K562 (cell line): ENCODE data around the gene FBXO9.

Experiments used
- CTCF ChIP-seq, 3 experiments: IDR thresholded peaks in 2 of 3; conservative IDR thresholded peaks in 1 of 3; 2 replicates each; pipeline ENCODE4 v1.5.1; 2011 to 2012; ENCODE audit warnings: low read length in 3 of 3, mild to moderate bottlenecking in 3 of 3, control low read depth in 2 of 3, improper control_type of control experiment in 1 of 3, inconsistent platforms in 1 of 3, low read depth in 1 of 3, mixed read lengths in 1 of 3, moderate library complexity in 1 of 3; ENCODE audit not compliant: insufficient read depth in 2 of 3
- POLR2A ChIP-seq: fragments of 450-650 bp; conservative IDR thresholded peaks from 2 replicates; pipeline ENCODE4 v1.6.1; 2016
- SAFB ChIP-seq: fragments of 200-400 bp; formaldehyde crosslinking; IDR thresholded peaks from 2 replicates; pipeline ENCODE4 v1.6.1; 2017; ENCODE audit warnings: low read depth, low read length, borderline replicate concordance
- USF1 ChIP-seq: sonication (generic); formaldehyde crosslinking; IDR thresholded peaks from 2 replicates; pipeline ENCODE4 v1.9.0; 2022; ENCODE audit warnings: mild to moderate bottlenecking, missing genetic modification reagents
- ZNF253 ChIP-seq: fragments of 250-450 bp; sonication (Bioruptor Pico); conservative IDR thresholded peaks from 2 replicates; pipeline ENCODE4 v1.6.1; 2021; ENCODE audit warnings: mild to moderate bottlenecking
- ZNF282 ChIP-seq: sonication (generic); formaldehyde crosslinking; IDR thresholded peaks from 2 replicates; pipeline ENCODE4 v1.8.1; 2023; ENCODE audit warnings: missing genetic modification reagents

- TF ChIP-seq SAFB: no peak
- TF ChIP-seq CTCF (IDR thresholded peaks at IDR 0.05 in 2 of 3, conservative IDR thresholded peaks at IDR 0.05 in 1 of 3; ENCODE audit: insufficient read depth in 2 of 3, low read depth in 1 of 3, low read length in 3 of 3): no peak
- no peak for TF ChIP-seq USF1 (CRISPR knock-in tag)
- no peak for TF ChIP-seq ZNF253 (CRISPR knock-in tag)
- TF ChIP-seq ZNF282 (CRISPR knock-in tag): no peak
- TF ChIP-seq POLR2A: no peak
Measured at GRCh38 chr6:53100561-53100960, 35.4 kb downstream of the FBXO9 start.
